Thoracic aorta (tissue), 2 donors: ENCODE measurements around the gene AR. TPM values are rescaled to one million over a fixed set of nuclear protein-coding genes. Genes with fewer than 3 reads are reported as not detected.

Experiments used
- ATAC-seq: fragments of 150-250 bp; one replicate; pipeline ENCODE4 v1.8.0; 2017; ENCODE audit warnings: low read depth; ENCODE audit not compliant: insufficient number of reproducible peaks, low FRiP score
- DNase-seq: peaks from one replicate; pipeline ENCODE4 v3.0.0-alpha.2; 2020; ENCODE audit warnings: low spot score
- H3K27ac ChIP-seq, 2 donors: fragments of 200-600 bp; sonication (generic); 1 replicate in 1 of 2; 2 replicates in 1 of 2; pipeline ENCODE4 v1.5.1; 2016; ENCODE audit warnings: mild to moderate bottlenecking in 2 of 2, moderate library complexity in 2 of 2
- H3K27me3 ChIP-seq: fragments of 200-600 bp; sonication (generic); replicated peaks from 2 replicates; pipeline ENCODE4 v1.6.0; 2016; ENCODE audit warnings: mild to moderate bottlenecking; ENCODE audit not compliant: insufficient read depth
- H3K36me3 ChIP-seq: fragments of 200-600 bp; sonication (generic); one replicate; pipeline ENCODE4 v1.5.1; 2016
- H3K4me1 ChIP-seq, 2 donors: fragments of 200-600 bp; sonication (generic); 1 replicate in 1 of 2; 2 replicates in 1 of 2; pipeline versions ENCODE4 v1.5.1 to v1.6.0; 2016; ENCODE audit warnings: low read depth in 2 of 2, mild to moderate bottlenecking in 1 of 2; ENCODE audit not compliant: control insufficient read depth in 1 of 2
- H3K4me3 ChIP-seq: fragments of 200-600 bp; sonication (generic); 2 replicates; pipeline ENCODE4 v1.5.1; 2016; ENCODE audit warnings: mild to moderate bottlenecking
- H3K9me3 ChIP-seq: fragments of 200-600 bp; sonication (generic); 2 replicates; pipeline ENCODE4 v1.5.1; 2016
- CTCF ChIP-seq: fragments of 200-600 bp; sonication (generic); IDR thresholded peaks from one replicate; pipeline ENCODE4 v1.5.1; 2019; ENCODE audit warnings: antibody characterized with exemption
- total RNA-seq, 2 donors: library from RNA; depleted of rRNA; stranded (reverse); fragments of >200 nt; gene quantifications; one replicate each; pipeline versions ENCODE4 v1.1.0 to v1.2.3, GENCODE V29; 2016

AR gene
- total RNA-seq, 2 donors from 2014 or later, result 18.3 to 22.0 TPM

- no peak for ATAC-seq
- Histone ChIP-seq H3K27me3 (no peaks in the 10 kb centered on the region), H3K36me3 (no peaks in the 10 kb centered on the region), H3K27ac (no peak overlapping the region), H3K4me1 (no peaks in the 10 kb centered on the region), H3K9me3 (no peaks in the 10 kb centered on the region), H3K4me3 (no peak overlapping the region)
- no peak for TF ChIP-seq CTCF
- no peak for DNase-seq
These were observed 140.3 kb downstream of the AR start for GRCh38 chrX:67684136-67684535.

GRCh38 chrX:67692246-67692645 is 148.4 kb downstream of the AR start:
- TF ChIP-seq CTCF, result no peak
- peaks cover 0 to 8% of the 10 kb centered on the region in 2 donors for H3K4me1 ChIP-seq

GRCh38 chrX:67693928-67694327 is 150.1 kb downstream of the AR start:
- H3K9me3 ChIP-seq, result no peaks in the 10 kb centered on the region
- no peak for DNase-seq
- no peak overlapping the region for H3K4me3 ChIP-seq
- no peaks in the 10 kb centered on the region for H3K27me3 ChIP-seq
- TF ChIP-seq CTCF, result no peak
- ATAC-seq, result no peak
- H3K36me3 ChIP-seq, result no peaks in the 10 kb centered on the region
- peaks cover 0 to 8% of the 10 kb centered on the region in 2 donors for H3K4me1 ChIP-seq
- no peak overlapping the region for H3K27ac ChIP-seq

More at GRCh38 chrX:67692246-67692645, 148.4 kb downstream of the AR start:
- H3K36me3 ChIP-seq, result no peaks in the 10 kb centered on the region
- no peak overlapping the region for H3K4me3 ChIP-seq
- no peak overlapping the region for H3K27ac ChIP-seq
- no peak for DNase-seq
- ATAC-seq, result no peak
- no peaks in the 10 kb centered on the region for H3K9me3 ChIP-seq
- H3K27me3 ChIP-seq, result no peaks in the 10 kb centered on the region

- no peaks in the 10 kb centered on the region for H3K9me3 ChIP-seq
- no peak for ATAC-seq
- H3K27ac ChIP-seq, result no peak overlapping the region
- no peak overlapping the region for H3K4me3 ChIP-seq
- TF ChIP-seq CTCF, result no peak
- H3K36me3 ChIP-seq, result no peaks in the 10 kb centered on the region
- peaks cover 0 to 8% of the 10 kb centered on the region in 2 donors for H3K4me1 ChIP-seq
- no peak for DNase-seq
- H3K27me3 ChIP-seq, result no peaks in the 10 kb centered on the region
These were observed 153.6 kb downstream of the AR start for GRCh38 chrX:67697452-67697851.

- Histone ChIP-seq H3K27me3 (no peaks in the 10 kb centered on the region), H3K27ac (no peak overlapping the region), H3K9me3 (no peaks in the 10 kb centered on the region), H3K36me3 (no peaks in the 10 kb centered on the region), H3K4me3 (no peak overlapping the region), H3K4me1 (peaks cover 0 to 8% of the 10 kb centered on the region in 2 donors)
- TF ChIP-seq CTCF, result no peak
- no peak for ATAC-seq
- DNase-seq, result no peak
These were observed 156.8 kb downstream of the AR start for GRCh38 chrX:67700602-67701001.
